ENCODE measurements around the gene CCT7. TPM values are rescaled to one million over a fixed set of nuclear protein-coding genes. Genes with fewer than 3 reads are reported as not detected.

CCT7 gene
- total RNA-seq, 1 experiment from 2014 or later: 637 TPM

- TF ChIP-seq CBX3 (IDR thresholded peaks at IDR 0.05; ENCODE audit: low read depth): peak; percentile 40; the same call in 1 of the 2 replicates
- TF ChIP-seq ATF3 (IDR thresholded peaks at IDR 0.05): no peak
- peak; percentile 50 for TF ChIP-seq JUND (IDR thresholded peaks at IDR 0.05)
- TF ChIP-seq ELF1 (IDR thresholded peaks at IDR 0.05; ENCODE audit: borderline replicate concordance, low read depth): no peak
- TF ChIP-seq SP1 (IDR thresholded peaks at IDR 0.05; ENCODE audit: low read depth): no peak
- TF ChIP-seq CEBPB (IDR thresholded peaks at IDR 0.05; ENCODE audit: low read depth): no peak
These were observed 35.0 kb downstream of the CCT7 start (continued) for GRCh38 chr2:73268830-73269685.

DNA sequence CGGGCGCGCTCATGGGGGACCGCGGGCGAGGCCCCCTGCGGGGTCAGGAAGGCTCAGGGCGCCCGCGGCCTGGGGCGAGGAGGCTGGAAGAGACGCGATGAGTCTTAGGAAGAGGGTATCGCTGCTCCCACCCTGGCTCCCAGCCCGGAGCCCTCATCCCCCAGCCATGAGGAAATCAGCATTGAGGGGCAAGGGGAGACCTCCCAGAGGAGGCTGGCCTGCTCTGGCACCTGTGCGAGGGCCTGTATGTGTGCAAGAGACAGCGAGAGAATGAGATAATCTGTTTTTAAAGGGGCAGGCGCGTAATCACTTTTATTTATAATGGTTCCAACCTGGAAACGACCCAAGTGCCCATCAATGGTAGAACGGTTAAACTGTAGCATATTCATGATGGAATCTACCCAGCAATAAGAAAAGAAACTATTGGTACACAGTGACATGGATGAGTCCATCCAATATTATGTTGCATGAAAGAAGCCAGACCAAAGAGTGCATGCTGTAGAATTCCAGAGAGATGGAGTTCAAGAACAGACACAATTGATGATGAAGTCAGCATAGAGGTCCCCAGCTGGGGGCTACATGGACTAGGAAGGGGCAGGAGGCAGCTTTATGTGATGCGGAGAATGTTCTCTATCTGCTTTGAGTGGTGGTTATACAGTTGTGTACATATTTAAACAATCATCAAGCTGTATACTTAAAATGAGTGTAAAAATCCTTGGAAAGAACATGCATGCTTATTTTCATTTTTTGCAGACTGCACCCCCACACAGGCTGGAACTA lies 35.8 kb downstream of the CCT7 start:
- intact Hi-C loops (cut with micrococcal nuclease): no loop called here
- ChIA-PET POLR2A (interaction anchor here (0.8 kb wide), 1 partner anchor 36 kb away, joined by 4 read pairs; the partner anchor contains the start of genes CCT7 and PRADC1), CTCF (no interaction called here), RAD21 (ENCODE audit: low non-redundant PET in 1 of 2, low total read pairs in 2 of 2, uncharacterized antibody in 2 of 2, unreplicated experiment in 2 of 2) (interaction anchor here in 1 of 2 experiments (1.7 kb wide), 1 partner anchor 90 kb away, joined by 3 read pairs; no protein-coding TSS in a partner anchor)
- peaks cover 1 to 11% of the 10 kb centered on the region in 2 experiments; a peak in 1 of 4 replicates for H3K36me3 ChIP-seq (ENCODE audit: control insufficient read depth in 1 of 2, insufficient read depth in 2 of 2, low read length in 2 of 2)
- H3K9me2 ChIP-seq (ENCODE audit: insufficient read depth): no peaks in the 10 kb centered on the region
- TSS peak; percentile 84 for BruUV-seq (replicated peaks)
- H3K79me2 ChIP-seq (ENCODE audit: insufficient read depth, low read length): peaks cover 37% of the 10 kb centered on the region
- no peaks in the 10 kb centered on the region for H3K9me3 ChIP-seq (ENCODE audit: control insufficient read depth in 1 of 2, insufficient read depth in 1 of 2, low read depth in 1 of 2, low read length in 2 of 2)
- DNase-seq (ENCODE audit: low read depth, low spot score): no peak
- no peak; the same call in 1 of the 2 replicates for ATAC-seq
- no peaks in the 10 kb centered on the region for H3K27me3 ChIP-seq (ENCODE audit: insufficient read depth, low read length)
- peak overlapping the region; percentile 72 to 75 for H3K4me3 ChIP-seq (replicated peaks in 1 of 2; ENCODE audit: low read depth in 1 of 2, low read length in 2 of 2)
- peaks cover 8 to 33% of the 10 kb centered on the region in 2 experiments for H3K4me1 ChIP-seq (ENCODE audit: control insufficient read depth in 1 of 2, insufficient read depth in 2 of 2, low read length in 2 of 2)
- TF ChIP-seq CEBPB (IDR thresholded peaks at IDR 0.05; ENCODE audit: low read depth): no peak
- no peak for TF ChIP-seq SIN3A (IDR thresholded peaks at IDR 0.05; ENCODE audit: low read depth)
- 0 out of 2 replicates have a peak, but pooled peaks have one; percentile 16 for TF ChIP-seq SP1 (IDR thresholded peaks at IDR 0.05; ENCODE audit: low read depth)
- no peak for TF ChIP-seq EGR1 (IDR thresholded peaks at IDR 0.05; ENCODE audit: low read depth)
- TF ChIP-seq JUND (IDR thresholded peaks at IDR 0.05): no peak
- TF ChIP-seq, protein P1, sequence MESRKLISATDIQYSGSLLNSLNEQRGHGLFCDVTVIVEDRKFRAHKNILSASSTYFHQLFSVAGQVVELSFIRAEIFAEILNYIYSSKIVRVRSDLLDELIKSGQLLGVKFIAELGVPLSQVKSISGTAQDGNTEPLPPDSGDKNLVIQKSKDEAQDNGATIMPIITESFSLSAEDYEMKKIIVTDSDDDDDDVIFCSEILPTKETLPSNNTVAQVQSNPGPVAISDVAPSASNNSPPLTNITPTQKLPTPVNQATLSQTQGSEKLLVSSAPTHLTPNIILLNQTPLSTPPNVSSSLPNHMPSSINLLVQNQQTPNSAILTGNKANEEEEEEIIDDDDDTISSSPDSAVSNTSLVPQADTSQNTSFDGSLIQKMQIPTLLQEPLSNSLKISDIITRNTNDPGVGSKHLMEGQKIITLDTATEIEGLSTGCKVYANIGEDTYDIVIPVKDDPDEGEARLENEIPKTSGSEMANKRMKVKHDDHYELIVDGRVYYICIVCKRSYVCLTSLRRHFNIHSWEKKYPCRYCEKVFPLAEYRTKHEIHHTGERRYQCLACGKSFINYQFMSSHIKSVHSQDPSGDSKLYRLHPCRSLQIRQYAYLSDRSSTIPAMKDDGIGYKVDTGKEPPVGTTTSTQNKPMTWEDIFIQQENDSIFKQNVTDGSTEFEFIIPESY (IDR thresholded peaks at IDR 0.05; ENCODE audit: extremely low read depth, insufficient replicate concordance, low read length): no peak
- TF ChIP-seq POLR2A (IDR thresholded peaks at IDR 0.05; ENCODE audit: borderline replicate concordance, extremely low read depth, insufficient read depth, insufficient read length): no peak
- peak overlapping the region; percentile 94 for H3K27ac ChIP-seq (ENCODE audit: low read depth, low read length)
- H4K20me1 ChIP-seq (ENCODE audit: insufficient read depth): no peaks in the 10 kb centered on the region
- no peak overlapping the region for H2AFZ ChIP-seq (ENCODE audit: low read depth, low read length, poor library complexity, severe bottlenecking)
- H3K4me2 ChIP-seq (ENCODE audit: low read length): peak overlapping the region; percentile 98
- H3K9ac ChIP-seq (ENCODE audit: low read length): peak overlapping the region; percentile 79

Data from HCT116 (cell line).